ENCODE data around the gene FIBCD1.

FIBCD1 gene

GRCh38 chr9:130923611-130924447, 15.2 kb downstream of the FIBCD1 start:
- DNase-seq (ENCODE audit: low read depth in 2 of 3, low spot score in 1 of 3) = no peak

DNA sequence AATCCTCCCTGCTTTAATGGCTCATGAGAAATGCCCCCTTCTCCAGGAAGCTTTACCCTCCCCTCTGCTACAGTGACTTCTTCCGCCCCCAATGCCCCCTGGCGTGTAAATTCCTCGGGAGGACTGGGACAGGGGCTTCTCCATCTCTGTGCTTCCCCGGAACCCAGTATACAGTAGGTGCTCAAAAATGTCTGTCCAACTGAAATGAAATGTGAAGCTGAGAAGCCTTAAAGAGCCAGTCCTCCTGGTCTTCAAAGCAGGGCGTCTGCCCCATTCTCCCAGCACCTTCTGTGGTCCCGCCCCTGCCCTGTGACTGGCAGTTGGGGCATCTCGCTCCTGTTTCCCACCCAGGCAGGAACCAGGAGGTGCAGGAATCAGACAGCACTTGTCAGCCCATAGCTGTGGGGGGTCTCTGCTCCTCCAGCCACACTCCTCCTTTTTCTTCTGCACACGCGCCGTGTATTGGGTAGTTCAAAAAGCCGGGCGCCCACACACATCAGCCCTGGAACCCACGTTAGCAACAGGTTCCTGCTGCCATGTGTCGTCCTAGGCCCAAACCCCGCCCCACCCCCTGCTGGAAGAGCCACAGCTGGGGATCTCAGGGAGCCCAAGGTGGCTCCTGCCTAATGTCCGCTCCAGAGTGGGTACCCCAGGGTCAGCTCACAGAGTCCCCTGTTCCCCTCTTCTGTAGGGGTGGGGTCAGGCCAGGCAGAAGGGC, 16.0 kb downstream of the FIBCD1 start:
- no peak for DNase-seq (ENCODE audit: low read depth in 2 of 3, low spot score in 1 of 3)

DNA sequence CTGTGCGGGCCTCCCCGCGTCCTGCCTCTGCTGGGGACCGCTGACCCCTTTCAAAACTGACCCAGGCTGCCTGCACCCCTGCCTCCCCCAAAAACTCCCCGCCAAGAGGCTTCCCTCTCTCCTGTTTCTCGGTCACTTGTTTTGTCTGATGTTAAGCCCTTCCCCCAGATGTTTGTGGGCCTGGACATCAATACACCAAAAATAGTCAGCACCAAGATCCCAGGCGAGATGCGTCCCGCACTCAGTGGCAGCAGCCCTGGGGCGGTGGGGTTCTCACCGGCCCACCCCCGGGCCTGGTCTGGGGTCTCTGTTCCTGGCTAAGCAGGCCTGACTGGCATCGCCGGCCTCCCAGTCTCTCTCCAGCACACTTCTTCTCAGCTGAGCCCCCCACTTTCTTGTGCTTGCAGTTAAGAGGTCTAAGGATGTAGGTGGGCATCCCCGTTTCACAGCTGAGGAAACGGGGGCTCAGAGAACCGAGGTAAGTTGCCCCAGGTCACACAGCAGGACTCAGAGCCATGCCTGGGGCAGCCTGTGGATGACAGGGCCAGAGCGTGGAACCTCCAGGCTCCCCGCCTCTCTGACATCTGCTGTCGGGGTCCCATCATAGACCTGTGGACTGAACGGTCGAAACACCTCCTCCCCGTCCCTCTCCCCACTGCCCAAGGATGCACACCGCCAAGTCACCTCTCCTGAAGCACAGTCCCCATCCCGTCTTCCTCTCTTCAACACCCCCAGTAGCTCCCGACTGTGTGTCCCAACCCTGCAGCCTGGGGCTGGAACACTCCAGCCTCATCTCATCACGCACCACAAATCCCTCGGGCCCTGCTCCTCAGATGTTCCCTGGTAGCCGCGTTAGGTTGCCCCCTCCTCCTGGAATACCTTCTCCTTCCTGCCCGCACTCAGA, 16.8 kb downstream of the FIBCD1 start:
- DNase-seq (ENCODE audit: low read depth in 2 of 3, low spot score in 1 of 3) = no peak

DNA sequence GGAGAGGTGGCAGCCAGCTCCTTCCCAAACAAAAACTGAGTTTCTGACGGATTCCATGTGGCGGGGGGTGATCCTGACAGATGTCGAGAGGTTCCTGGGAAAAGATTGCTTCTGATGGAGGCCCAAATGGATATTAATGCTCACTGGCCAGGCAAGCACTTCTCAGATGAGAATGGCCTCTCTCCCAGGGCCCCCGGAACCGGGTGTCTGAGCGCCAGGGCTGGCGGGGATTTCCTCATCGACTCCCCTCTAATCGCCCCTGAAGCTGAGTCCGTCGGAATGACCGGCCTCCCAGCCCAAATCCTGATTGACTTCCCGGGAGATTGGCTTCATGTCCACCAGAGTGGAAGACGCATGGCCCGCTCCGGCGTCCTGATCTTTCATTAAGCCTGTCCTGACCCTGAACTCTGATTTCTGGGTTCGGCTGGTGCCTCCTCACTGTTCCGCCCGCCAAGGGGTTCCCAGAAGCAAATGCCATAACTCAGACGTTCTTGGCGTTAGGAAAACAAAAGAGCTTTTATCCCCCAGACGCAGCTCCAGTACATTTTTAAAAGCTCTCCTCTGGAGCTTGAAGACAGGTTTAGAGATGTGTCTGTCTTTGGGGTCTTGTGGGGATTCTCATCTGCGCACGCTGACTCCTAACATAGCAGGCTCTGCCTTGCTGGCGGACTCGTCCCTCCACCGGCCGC, 17.6 kb downstream of the FIBCD1 start:
- DNase-seq (ENCODE audit: low read depth in 2 of 3, low spot score in 1 of 3) = no peak

- no peak for DNase-seq (ENCODE audit: low read depth in 2 of 3, low spot score in 1 of 3)
Observed at GRCh38 chr9:130920762-130921299, 18.2 kb downstream of the FIBCD1 start.

GRCh38 chr9:130920233-130920632, 18.8 kb downstream of the FIBCD1 start:
- DNase-seq (ENCODE audit: low read depth in 2 of 3, low spot score in 1 of 3) = no peak

- no peak for DNase-seq (ENCODE audit: low read depth in 2 of 3, low spot score in 1 of 3)
Observed at GRCh38 chr9:130919559-130920145, 19.4 kb downstream of the FIBCD1 start.

- DNase-seq (ENCODE audit: low read depth in 2 of 3, low spot score in 1 of 3) = no peak
Observed at GRCh38 chr9:130918826-130919558, 20.1 kb downstream of the FIBCD1 start.

DNA sequence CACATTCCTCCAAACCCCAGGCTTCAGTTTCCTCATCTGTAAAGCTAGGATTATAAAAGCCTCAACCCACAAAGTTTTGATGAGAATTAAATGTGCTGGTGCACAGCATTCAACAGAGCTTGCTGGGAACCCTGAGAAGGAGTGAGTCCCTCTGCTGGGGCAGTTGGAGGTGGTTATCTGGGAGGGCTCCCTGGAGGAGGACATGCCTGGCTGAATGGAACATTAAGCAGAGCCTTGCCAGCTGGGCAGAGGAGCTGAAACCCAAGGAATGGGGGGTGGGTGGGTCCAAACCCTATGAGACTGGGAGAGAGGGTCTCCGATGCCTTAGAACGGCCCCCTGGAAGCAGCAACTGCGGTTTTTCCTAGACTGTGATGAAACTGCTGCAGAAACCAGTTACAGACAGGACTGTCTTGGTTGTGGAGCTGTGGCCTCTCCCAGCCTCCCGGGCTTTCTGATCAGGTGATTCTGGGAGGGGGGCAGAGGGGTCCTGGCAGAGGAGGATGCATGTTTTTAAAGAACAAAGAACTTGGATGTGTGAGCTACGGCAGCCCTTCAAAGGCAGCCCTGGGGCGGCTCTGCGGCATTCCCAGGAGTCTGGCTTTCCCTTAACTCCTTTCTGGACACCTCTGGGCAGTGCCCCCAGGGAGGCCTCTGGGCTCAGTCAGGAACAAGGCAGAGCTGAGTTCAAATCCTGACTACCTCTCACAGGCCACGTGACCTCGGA, 20.8 kb downstream of the FIBCD1 start:
- DNase-seq (ENCODE audit: low read depth in 2 of 3, low spot score in 1 of 3) = no peak

GRCh38 chr9:130917168-130917960, 21.7 kb downstream of the FIBCD1 start:
- DNase-seq (ENCODE audit: low read depth in 2 of 3, low spot score in 1 of 3) = no peak

DNA sequence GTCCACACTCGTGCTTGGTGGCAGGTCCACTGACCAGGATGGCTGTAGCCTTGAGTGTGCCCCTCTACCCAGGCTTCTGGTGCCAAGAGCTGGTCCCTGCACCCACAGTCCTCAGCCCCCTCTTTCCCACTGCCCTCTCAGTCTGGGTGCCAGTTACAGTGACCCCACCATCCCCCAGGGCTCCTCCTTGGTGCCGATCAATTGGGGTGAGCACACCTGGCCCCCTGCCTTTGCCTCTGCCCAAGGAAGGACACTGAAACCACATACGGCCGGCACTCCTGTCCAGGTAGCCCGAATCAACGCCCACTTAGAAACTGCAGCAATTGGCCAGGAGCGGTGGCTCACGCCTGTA, 24.0 kb downstream of the FIBCD1 start:
- DNase-seq (ENCODE audit: low read depth in 2 of 3, low spot score in 1 of 3) = no peak

GRCh38 chr9:130914417-130915095, 24.5 kb downstream of the FIBCD1 start:
- no peak for DNase-seq (ENCODE audit: low read depth in 2 of 3, low spot score in 1 of 3)

DNA sequence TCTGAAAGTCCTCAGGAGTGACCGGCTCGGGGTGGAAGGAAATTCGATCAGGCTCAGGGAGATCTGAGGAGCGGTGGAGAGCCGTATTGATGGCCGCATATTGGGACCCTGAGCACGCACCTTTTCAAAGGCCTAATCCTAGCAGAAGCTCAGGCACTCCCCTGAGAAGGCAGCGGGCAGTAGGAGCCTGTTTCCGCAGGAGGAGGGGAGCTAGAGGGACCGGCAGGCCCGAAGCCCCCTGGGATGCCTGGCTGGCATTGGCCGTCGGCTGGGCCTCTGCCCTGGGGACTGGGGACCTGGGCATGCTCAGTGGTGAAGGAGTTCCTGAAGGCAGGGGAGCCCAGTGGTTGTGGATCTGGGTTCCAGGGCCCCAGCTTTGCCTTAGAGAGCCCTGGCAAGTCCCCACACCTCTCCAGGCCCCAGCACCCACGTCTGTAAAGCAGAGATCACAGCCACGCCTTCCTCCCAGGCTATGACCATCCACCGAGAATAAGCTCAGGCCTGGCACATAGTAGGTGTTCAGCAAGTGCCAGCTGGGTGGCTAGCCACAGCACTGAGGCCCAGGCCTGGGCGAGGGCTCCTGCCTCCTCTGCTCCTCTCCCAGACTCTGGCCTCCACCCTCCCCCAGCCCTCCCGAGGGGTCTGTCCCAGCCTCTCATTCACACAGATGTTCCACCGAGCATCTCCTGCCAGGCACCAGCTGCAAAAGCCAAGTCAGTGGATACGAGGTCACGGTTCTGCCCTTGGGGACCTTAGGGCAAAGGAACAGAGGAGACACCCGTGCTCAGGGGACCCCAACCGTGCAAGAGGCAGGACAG, 25.2 kb downstream of the FIBCD1 start:
- DNase-seq (ENCODE audit: low read depth in 2 of 3, low spot score in 1 of 3) = no peak

DNA sequence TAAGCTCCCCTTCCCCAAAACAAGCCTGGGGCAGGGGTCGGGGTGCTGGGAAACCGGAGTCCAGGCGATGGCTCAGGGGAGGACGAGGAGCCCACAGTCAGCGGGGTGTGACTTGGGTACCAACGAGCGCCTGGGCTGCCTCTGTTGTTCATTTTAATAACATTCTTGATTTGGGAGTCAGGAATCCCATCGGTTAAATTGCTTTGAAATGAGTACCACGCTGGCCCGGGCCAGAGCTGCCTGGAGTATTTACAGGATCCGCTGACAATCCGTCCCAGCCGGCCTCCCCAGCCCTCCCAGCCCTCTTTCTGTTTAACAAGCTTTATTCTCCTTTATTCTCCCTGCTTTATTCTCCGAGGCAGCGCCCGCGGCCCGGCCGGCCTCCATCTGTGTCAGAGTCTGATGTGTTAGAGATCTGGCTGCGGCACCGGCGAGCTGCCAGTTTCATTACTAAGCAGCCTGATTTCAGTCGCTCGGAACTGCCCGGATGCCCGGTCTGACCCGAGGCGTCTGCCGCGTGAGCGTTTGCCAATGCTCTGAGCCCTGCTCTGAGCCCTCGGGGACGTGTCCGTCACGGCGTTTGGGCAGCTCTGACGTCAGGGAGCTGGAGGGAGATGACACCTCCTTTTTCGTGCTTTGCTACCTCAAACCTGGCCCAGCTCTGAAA, 26.0 kb downstream of the FIBCD1 start:
- no peak for DNase-seq (ENCODE audit: low read depth in 2 of 3, low spot score in 1 of 3)

GRCh38 chr9:130911254-130912049, 27.6 kb downstream of the FIBCD1 start:
- DNase-seq (ENCODE audit: low read depth in 2 of 3, low spot score in 1 of 3) = no peak
